Stimulated activated CD8-positive, alpha-beta memory T cell treated with anti-CD3 and anti-CD28 coated beads, Interleukin-15, amount 100 ng/mL, for 48 hours (primary cell): Measurements from ENCODE around the gene ITM2B.

Experiments used
- DNase-seq, 2 donors: peaks; one replicate each; pipeline ENCODE4 v3.0.0-alpha.2; 2020; ENCODE audit warnings: low read depth in 2 of 2

ITM2B gene

GRCh38 chr13:48311223-48311622 is 78.2 kb downstream of the ITM2B start:
- DNase-seq = no peak

DNA sequence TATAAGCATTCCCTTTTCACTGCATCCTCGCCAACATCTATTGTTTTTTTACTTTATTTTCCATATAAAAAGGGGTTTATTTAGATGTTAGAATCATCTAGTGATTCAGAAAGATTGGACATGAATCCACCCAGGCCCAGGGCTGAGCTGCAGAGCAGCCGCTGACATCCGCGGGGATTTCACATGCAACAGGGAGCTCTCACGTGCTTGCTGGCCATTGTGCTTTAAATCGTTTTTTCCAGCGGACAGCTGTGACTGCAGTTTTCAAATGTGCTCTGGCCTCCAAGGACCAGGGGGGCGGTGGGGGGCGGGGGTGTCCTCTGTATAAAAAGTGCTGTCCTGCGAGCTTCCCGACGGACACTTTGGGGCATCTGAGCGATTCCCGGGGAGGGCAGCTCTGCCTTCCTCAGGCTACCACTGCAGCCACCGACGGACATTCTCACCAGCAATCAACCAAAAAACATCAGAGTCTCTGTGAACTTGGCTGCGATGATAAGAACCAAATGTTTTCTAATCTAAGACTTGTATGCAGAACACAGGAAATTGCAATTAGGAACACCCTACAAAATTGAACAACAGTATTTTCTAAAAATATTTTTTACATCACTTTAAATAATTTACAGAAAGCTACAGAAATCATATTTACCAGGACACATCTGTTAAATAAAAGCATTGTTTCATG is 83.1 kb downstream of the ITM2B start:
- DNase-seq = no peak

- no peak for DNase-seq
These were observed 84.0 kb downstream of the ITM2B start for GRCh38 chr13:48316826-48317510.

GRCh38 chr13:48317511-48318376 is 84.7 kb downstream of the ITM2B start:
- DNase-seq = no peak

DNA sequence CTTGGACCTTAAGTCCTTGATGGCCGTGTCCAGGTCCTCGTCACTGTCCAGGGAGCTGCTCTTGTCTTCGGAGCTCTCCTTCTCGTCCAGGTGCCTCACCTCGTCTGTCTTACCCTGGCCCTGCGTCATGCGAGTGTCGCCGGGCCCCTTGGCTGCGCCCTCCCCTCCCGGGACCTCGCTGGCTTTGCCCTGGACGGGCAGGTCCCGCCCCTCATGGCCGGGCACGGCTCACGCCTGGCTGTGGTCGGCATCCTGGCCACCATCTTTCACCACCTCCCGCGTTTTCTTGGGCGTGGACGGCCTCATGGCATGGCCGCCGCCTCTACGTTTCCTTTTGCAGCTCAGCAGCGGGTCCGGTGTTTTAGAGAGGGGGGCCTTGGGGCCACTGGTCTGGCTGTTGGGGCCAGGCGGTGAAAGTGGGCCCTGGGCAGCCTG is 85.4 kb downstream of the ITM2B start:
- no peak for DNase-seq

DNA sequence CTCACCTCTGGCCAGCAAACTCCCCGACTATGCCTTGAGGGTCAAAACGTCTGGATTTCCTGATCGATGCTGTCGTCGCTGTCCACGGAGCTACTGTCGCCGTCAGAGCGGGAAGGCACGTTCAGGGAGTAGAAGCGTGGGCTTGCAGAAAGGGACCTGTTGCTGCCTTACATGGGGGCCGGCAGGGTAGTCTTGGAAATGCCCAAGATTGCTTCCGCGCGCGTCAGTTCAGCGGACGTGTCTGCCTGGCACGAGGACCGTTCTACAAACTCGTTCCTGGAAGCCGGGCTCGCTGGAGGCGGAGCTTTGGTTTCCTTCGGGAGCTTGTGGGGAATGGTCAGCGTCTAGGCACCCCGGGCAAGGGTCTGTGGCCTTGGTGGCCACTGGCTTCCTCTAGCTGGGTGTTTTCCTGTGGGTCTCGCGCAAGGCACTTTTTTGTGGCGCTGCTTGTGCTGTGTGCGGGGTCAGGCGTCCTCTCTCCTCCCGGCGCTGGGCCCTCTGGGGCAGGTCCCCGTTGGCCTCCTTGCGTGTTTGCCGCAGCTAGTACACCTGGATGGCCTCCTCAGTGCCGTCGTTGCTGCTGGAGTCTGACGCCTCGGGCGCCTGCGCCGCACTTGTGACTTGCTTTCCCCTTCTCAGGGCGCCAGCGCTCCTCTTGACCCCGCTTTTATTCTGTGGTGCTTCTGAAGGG is 86.0 kb downstream of the ITM2B start:
- no peak for DNase-seq
